Measurements from ENCODE around the gene EPC2.

The EPC2 gene

DNA sequence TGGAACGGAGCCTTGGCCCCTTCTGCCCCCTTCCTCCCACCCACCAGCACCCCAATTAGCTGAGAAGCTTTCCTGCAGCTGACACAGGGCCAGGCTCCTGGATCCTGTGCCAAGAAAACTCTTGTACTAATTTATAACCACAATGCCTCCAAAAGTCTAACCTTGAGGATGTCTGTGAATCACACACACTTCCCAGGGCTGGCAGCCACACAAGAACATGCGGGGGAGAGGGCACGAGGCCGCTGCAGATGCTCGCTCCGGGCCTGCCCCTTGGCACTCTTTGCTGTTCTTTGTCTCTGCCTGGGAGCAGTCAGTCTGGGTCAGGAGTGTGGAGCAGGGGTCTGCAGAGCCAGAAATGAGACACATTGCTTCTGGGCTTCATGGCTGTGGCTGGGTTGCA is 167.8 kb downstream of the EPC2 start:
- in situ Hi-C loops (cut with MboI; ENCODE audit: low sequenced_read_pairs, unreplicated experiment) = no loop called here
- TF ChIP-seq, protein P1, sequence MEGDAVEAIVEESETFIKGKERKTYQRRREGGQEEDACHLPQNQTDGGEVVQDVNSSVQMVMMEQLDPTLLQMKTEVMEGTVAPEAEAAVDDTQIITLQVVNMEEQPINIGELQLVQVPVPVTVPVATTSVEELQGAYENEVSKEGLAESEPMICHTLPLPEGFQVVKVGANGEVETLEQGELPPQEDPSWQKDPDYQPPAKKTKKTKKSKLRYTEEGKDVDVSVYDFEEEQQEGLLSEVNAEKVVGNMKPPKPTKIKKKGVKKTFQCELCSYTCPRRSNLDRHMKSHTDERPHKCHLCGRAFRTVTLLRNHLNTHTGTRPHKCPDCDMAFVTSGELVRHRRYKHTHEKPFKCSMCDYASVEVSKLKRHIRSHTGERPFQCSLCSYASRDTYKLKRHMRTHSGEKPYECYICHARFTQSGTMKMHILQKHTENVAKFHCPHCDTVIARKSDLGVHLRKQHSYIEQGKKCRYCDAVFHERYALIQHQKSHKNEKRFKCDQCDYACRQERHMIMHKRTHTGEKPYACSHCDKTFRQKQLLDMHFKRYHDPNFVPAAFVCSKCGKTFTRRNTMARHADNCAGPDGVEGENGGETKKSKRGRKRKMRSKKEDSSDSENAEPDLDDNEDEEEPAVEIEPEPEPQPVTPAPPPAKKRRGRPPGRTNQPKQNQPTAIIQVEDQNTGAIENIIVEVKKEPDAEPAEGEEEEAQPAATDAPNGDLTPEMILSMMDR (IDR thresholded peaks at IDR 0.05; ENCODE audit: borderline replicate concordance, control extremely low read depth, extremely low read depth, insufficient read depth, missing control alignments) = no peak
- no peak for DNase-seq (ENCODE audit: low spot score)

DNA sequence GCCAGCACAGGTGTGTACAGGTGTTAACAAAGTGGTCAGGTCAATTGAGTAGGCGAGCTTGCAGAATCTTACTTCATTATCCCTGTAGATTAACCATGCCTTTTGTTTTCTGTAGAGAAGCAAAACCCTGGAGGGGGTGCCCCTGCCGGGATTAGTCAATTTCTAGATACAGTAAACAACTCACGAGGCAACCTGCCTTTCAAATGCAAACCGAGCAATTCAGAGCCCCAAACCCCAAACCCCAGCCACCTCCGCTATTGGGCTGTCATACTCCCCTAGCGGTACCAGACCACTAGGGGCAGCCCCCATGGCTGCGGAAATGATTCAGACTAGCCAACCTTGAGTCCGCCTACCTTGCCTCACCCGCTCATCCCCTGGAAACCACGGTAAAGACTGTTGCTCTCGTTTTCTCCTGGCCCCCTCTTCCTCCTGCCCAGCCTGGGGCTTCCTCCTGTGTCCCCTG is 169.1 kb downstream of the EPC2 start:
- in situ Hi-C loops (cut with MboI; ENCODE audit: low sequenced_read_pairs, unreplicated experiment) = no loop called here
- TF ChIP-seq, protein P1 (IDR thresholded peaks at IDR 0.05; ENCODE audit: borderline replicate concordance, control extremely low read depth, extremely low read depth, insufficient read depth, missing control alignments) = no peak
- DNase-seq (ENCODE audit: low spot score) = peak; percentile 89

DNA sequence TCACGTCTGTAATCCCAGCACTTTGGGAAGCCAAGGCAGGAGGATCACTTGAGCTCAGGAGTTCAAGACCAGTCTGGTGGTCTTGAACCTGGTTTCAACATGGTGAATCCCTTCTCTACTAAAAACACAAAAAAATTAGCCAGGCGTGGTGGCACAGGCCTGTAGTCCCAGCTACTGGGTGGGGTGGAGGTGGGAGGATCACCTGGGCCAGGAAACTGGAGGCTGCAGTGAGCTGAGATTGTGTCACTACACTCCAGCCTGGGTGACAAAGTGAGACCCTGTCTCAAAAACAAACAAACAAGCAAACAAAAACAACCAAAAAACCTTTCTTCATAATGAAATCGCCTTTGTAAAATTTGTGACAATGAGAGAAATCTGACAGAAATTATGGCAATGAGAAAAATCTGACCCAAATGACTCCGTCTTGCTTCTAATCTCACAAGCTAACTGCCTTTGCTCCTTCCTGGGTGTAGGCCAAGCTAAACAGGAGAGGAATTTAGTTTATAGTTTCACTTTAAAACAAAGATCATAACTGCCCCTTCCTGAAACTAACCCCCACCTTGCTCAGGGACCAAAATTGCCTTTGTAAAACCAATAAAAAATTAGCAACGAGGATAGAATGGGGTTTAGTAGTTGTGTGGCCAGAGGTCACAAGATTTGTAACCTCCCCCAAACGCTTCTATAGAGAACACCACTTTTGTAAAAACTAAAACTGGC is 169.8 kb downstream of the EPC2 start:
- TF ChIP-seq, protein P1 (IDR thresholded peaks at IDR 0.05; ENCODE audit: borderline replicate concordance, control extremely low read depth, extremely low read depth, insufficient read depth, missing control alignments) = no peak
- in situ Hi-C loops (cut with MboI; ENCODE audit: low sequenced_read_pairs, unreplicated experiment) = no loop called here
- DNase-seq (ENCODE audit: low spot score) = no peak

DNA sequence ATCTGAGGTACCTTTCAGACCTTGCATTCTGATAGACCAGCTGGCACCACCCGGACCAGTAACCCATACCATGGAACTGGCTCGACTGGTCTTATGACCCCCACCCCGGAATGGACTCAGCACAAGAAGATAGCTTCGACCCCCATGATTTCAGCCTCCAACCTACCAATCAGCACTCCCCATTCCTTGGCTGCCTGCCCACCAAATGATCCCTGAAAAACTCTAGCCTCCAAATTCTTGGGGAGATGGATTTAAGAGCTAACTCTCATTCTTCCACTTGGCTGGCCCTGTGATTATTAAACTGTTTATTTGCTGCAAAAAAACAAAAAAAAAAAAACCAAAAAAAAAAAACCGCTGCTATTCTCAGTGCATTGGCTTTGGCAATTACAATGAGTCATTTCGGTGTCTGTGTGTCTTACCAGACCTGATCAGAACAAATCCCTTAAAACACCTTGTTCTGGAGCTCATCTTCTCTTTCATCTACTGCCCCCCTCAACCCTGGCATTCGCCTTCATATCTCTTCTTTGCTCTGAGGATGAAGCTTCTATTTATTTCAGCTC is 170.4 kb downstream of the EPC2 start:
- no peak for DNase-seq (ENCODE audit: low spot score)
- in situ Hi-C loops (cut with MboI; ENCODE audit: low sequenced_read_pairs, unreplicated experiment) = no loop called here
- TF ChIP-seq, protein P1 (IDR thresholded peaks at IDR 0.05; ENCODE audit: borderline replicate concordance, control extremely low read depth, extremely low read depth, insufficient read depth, missing control alignments) = no peak

DNA sequence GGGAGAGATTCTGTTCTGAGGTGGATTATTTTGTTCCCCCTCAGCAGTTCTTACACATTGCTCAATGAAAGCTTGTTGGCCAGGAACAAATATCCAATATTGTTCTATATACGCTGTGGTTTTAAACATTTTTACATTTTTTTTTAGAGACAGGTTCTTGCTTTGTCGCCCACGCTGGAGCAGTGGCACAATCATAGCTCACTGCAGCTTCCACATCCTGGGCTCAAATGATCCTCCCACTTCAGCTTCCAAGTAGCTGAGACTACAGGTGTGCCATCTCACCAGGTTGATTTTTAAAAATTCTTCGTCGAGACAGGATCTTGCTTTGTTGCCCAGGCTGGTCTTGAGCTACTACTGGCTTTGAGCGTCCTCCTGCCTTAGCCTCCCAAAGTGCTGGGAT is 171.6 kb downstream of the EPC2 start:
- TF ChIP-seq, protein P1 (IDR thresholded peaks at IDR 0.05; ENCODE audit: borderline replicate concordance, control extremely low read depth, extremely low read depth, insufficient read depth, missing control alignments) = no peak

DNA sequence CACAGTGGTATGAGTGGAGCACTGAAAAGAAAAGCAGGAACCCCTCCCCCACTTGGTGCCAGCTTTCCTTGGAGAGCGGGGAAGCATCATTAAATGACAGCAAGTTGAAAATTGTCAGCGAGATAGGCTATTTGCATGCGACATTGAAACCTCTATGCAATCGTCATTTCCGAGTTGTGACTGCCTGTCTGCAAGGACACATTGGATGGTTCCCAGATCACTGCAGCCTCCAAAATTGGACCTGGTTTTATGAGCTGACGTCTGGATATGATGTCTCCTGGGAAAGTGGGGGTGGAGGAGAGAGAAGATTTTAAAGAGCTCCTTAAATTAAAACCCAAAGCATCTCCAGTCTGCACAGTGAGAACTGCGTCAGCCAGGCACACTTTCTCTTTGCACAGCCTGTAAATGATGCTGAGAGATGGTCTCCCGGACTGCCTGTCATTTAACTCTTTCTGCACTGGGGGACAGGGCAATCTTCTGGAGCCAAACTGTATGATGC is 172.7 kb downstream of the EPC2 start:
- TF ChIP-seq, protein P1 (IDR thresholded peaks at IDR 0.05; ENCODE audit: borderline replicate concordance, control extremely low read depth, extremely low read depth, insufficient read depth, missing control alignments) = no peak
- in situ Hi-C loops (cut with MboI; ENCODE audit: low sequenced_read_pairs, unreplicated experiment) = no loop called here
- DNase-seq (ENCODE audit: low spot score) = no peak

More for the DNA sequence above, 171.6 kb downstream of the EPC2 start:
- in situ Hi-C loops (cut with MboI; ENCODE audit: low sequenced_read_pairs, unreplicated experiment) = no loop called here
- DNase-seq (ENCODE audit: low spot score) = no peak

Data from GM13976 (cell line).